GM18498 (cell line): ENCODE data around the gene KCNIP4.

Source experiments
- ATAC-seq: cut with Tn5 transposase; IDR thresholded peaks from one replicate; pipeline ENCODE4 v1.9.1; 2021; ENCODE audit warnings: mild to moderate bottlenecking, moderate library complexity; ENCODE audit not compliant: unreplicated experiment

KCNIP4 gene

GRCh38 chr4:21856301-21856700 lies 92.3 kb downstream of the KCNIP4 start:
- no peak for ATAC-seq

GRCh38 chr4:21849077-21849476 lies 99.5 kb downstream of the KCNIP4 start:
- ATAC-seq, result no peak

GRCh38 chr4:21848021-21848420 lies 100.6 kb downstream of the KCNIP4 start:
- ATAC-seq, result no peak

- no peak for ATAC-seq
These were observed 102.9 kb downstream of the KCNIP4 start for GRCh38 chr4:21845663-21846062.

GRCh38 chr4:21835712-21836111 lies 112.9 kb downstream of the KCNIP4 start:
- ATAC-seq, result no peak

- ATAC-seq, result no peak
These were observed 118.3 kb downstream of the KCNIP4 start for GRCh38 chr4:21830272-21830671.

- ATAC-seq, result no peak
These were observed 121.0 kb downstream of the KCNIP4 start for GRCh38 chr4:21827575-21827974.

DNA sequence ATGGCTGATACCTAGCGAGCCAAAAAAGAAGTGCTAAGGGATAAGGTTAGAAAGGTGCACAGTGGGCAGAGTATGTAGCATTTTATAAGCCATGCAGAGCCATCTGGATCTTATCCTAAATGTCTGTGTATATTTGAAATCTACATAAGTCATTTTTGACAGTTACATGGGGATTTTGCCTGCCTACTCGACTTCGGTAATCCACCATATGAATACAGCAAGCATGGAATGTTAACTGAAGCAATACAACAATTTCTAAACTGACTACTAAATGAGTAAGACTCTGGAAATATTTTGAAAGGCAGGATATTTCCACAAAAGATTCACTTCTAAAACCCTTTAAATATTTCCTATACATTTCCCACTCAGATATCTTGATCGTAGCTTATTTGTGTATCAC lies 122.5 kb downstream of the KCNIP4 start:
- no peak for ATAC-seq

GRCh38 chr4:21819086-21819485 lies 129.5 kb downstream of the KCNIP4 start:
- ATAC-seq, result no peak

GRCh38 chr4:21815651-21816377 lies 132.8 kb downstream of the KCNIP4 start:
- no peak for ATAC-seq

DNA sequence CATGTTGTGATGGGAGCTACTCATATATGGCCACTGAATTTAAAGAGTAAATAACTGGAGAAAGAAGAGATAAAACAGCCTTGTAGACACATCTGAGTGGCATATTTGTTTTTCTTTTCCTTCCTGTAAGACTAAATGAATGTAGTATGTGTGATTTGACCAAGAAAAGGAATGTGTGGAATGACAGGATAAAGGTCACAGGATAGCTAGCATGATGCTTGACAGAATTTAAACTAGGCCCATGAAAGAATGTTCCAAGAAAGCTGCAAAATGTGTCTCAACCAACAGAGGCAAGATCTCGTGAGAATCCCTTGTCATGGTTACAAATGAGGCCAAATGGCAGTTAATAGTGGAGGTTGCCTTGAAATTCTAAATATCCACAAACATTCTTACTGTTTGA lies 137.0 kb downstream of the KCNIP4 start:
- ATAC-seq, result no peak

DNA sequence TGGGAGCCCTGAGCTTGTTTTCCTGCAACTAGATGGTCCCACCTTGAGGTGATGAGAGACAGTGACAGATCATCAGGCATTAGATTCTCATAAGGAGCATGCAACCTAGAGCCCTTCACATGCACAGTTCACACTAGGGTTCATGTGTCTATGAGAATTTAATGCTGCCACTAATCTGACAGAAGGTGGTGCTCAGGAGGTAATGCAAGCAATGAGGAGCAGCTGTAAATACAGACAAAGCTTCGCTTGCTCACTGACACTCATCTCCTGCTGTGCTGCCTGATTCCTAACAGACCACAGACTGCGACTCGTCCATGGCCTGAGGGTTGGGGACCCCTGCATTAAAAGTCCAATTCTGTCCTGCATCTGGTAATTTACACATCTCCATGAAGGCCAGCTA lies 141.6 kb downstream of the KCNIP4 start:
- ATAC-seq, result no peak

- ATAC-seq, result no peak
These were observed 146.2 kb downstream of the KCNIP4 start for GRCh38 chr4:21802406-21802805.

DNA sequence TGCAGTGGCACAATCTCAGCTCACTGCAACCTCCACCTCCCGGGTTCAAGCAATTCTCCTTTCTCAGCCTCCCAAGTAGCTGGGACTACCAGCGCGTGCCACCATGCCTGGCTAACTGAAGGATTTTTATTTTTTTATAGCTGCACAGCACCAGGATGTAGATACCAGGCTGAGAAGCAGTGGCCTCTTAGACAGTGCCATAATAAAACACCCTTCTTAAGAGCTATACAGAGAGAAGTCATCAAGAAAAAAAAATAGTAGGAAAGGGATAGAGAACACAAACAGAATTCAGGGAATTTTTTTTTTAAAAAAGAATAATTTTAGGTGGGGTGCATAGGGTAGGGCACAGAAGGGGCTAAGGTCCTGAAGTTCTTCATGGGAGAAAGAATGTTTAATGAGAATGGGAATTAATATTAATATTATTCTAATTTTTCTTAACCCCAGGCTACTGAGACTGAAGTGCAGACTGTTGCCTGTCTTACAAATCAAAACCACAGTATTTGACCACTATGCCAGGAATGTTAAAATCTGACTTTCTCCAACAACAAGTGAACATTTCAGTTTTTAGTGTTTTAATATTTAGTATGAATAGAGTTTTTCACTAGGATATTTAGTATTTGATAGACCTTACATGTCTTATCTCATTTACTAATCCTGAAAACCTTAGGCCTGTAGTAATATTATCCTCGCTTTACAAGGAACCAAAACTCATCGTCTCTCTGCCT lies 146.7 kb downstream of the KCNIP4 start:
- ATAC-seq, result no peak

DNA sequence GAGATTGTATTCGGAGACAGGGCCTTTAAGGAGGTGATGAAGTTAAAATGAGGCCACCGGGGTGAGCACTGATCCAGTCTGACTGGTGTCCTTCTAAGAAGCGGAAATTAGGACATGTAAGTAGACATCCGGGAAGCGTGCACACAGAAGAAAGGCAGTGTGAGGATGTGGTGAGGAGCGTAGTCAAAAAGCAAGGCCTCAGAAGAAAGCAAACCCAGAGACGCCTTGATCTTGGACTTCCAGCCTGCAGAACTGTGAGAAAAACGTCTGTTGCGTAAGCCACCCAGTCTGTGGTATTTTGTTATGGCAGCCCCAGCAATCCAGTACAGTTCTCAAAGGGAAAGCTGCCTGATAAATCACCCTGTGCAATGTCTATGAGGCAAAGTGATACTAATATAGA lies 153.5 kb downstream of the KCNIP4 start:
- no peak for ATAC-seq

DNA sequence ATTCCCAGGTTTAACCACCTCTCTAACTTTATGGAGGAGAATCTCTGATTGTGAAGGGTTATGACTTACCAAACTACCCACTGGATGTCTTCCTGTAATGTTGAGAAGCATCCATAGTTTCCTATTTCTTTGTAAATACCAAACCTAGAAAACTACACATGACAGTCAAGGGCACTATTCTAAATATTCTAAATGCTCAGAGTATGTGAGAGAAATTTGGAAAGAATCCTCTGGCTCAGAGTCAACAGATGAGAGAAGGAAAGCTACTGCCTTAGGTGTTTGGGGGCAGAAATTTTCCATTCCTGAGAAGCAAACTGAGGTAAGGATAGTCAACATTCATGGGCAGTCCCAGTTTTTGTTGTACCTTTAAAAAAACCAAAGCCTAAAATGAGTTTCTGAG lies 155.8 kb downstream of the KCNIP4 start:
- ATAC-seq, result no peak

DNA sequence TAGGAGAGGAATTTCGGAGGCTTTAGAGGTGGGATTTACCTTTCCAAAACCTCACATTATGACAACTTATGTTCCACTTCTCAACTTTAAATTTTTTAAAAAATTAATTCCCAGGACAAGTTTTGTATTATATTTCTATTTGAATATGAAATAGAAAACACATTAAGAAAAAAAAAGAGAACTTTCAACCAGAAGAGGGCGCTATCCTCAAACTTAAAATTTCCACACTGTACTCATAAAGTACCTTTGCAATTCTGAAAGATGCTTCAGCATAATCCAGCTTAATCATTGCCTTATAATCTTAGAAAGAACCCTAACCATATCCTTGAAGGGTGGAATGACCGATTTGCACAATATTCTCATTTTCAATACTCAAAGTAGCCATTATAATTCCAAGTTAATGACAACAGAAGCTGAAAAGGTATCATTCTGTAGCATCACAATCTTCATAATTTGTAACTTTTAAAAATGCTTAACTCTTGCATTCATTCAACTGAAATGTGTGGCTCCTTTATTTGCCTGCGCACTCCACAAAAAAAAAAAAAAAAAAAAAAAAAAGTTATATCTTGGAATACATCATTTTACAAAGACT lies 158.0 kb downstream of the KCNIP4 start:
- no peak for ATAC-seq

DNA sequence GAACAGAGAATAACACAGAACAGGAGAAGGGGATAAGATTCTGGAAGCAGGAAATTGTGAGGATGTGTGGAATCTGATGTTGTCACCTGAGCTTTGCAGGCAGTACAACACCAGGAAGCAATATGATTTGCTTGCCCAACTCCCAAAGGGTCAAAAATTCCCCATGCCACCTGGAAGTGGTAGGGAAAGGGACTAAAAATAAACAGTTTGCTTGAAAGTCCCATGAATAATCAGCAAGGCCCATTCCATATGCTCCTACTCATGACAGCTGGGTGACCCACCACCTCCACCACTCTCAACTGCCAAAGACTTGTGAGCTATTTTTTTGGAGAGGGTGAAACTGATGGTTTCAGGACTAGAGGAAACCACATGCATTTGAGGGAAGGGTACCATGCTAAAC lies 168.4 kb downstream of the KCNIP4 start:
- no peak for ATAC-seq

GRCh38 chr4:21778702-21779101 lies 169.9 kb downstream of the KCNIP4 start:
- ATAC-seq, result no peak

DNA sequence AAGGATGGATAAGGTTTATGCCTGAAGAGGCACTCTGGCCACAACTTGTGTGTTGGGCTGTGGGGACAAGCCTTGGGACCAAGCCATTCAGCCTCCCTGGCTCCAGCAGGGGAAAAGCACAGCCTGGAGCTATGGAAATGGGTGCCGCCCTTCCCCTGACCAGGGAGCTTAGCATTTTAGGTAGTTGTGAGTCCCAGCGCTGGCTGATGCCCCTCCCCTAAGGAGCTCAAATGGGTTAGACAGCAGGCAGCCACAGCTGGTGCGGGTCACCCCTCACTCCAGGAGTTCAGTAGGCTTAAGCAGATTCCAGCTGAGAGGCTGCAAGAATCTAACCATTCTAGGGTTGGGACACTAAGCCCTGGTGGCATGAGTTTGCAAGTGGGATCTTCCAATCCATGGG lies 172.9 kb downstream of the KCNIP4 start:
- no peak for ATAC-seq

DNA sequence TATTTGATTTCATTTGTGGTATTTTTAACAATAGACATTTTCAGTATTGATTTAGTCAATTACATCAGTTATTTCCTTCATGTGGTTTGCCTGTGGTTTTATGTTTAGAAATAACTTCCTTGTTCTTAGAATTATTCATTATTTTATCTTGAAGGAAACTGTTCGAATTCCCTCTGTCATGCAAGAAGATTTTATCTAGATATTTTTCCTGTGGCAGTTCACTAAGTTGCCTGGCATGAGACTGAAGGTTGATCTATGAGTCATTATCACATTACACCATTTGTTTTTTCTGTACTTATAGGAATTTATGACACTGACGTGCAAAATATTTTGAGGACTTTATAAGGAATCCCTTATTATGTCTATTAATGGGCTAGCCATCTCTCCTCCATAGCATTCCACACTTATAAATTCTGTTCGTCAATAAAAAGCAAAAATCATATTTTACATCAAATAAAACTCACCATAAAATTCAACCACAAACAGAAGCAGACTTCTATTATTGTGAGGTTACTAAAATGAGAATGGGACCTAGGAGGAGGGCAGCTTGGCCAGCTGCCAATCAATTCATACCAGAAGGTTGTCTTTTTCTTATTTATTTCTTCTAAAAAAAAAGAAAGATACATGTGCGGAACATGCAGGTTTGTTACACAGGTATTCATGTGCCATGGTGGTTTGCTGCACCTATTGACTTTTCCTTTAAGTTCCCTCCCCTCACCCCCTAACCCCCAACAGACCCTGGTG lies 179.0 kb downstream of the KCNIP4 start:
- no peak for ATAC-seq
